ENCODE measurements around the gene LGALS3BP. TPM values are rescaled to one million over a fixed set of nuclear protein-coding genes. Genes with fewer than 3 reads are reported as not detected.

LGALS3BP gene
- total and polyA plus RNA-seq, 2 of the 4 experiments (the other 2 are of a cell fraction), result 33.7 to 273 TPM

DNA sequence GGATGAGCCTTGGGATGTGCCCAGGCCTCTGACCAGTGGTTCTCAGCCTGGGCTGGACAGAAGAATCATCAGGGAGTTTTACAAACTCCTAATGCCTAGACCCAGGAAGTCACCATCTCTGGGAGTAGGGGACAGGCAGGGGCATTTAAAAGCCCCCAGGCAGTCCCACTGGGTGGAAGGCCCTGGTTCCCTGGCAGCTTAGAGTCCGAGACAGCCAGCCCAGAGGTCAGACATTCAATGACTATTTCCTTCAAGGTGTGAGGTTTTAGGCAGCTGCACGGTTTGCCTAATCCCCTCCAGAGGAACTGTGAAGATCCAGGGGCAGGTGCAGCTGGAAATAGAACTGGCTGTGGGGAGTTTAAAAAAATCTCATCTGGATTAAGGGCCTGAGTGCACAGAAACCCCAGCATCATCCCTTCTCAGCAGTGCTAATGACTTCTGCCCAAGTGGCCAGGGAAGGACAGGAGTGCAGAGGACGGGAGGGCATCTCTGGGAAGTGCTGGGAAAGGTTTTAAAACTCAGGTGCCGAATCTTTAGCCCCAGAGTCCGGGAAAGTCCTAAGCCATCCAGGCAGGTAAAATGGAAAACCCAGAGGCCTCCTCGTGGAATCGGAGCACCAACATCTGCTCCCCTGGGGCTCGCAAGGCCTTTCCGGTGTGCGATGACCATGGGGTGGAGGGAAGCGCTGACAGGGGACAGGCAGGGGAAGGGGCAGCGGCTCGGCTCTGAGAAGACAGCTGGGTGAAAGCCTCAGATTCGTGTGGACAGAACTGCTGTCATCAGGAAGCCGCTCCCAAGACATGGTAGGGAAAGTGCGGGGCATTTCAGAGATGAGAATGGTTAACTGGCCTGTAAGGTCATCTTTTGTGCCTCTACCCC, 1.5 kb upstream of the LGALS3BP start (continued):
- no peak for TF ChIP-seq MAFK (IDR thresholded peaks at IDR 0.05; ENCODE audit: low read depth, low read length)

DNA sequence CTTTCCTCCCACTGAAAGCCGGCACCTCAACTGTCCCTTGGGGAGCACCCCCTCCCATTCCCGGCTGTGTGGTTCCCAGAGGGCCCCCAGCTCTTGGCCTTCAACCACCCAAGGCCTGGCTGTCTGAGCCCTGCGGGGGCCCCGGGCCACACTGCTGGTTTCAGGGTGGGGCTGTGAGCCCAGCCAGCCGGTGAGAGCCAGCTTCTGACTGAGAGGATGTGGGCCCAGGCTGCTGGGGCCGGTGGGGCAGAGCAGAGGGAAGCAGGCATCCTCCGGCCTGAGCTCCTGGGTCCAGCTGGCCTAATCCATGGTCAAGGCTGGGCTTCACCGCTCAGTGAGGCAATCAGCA, 875 bp upstream of the LGALS3BP start:
- Histone ChIP-seq H3K9me3 (ENCODE audit: control insufficient read depth, insufficient read depth, low read length) (no peaks in the 10 kb centered on the region), H3K27ac (ENCODE audit: insufficient read depth, low read length) (no peak overlapping the region), H2BK15ac (ENCODE audit: low read depth, low read length) (no peak overlapping the region), H2BK5ac (ENCODE audit: low read depth, low read length, poor library complexity, severe bottlenecking) (no peak overlapping the region), H3K9ac (ENCODE audit: low read depth, low read length) (no peak overlapping the region), H2AK9ac (replicated peaks; ENCODE audit: low read depth, low read length, poor library complexity) (no peak overlapping the region), H3K18ac (ENCODE audit: low read depth, low read length) (no peak overlapping the region), H3K27me3 (ENCODE audit: control insufficient read depth, insufficient read depth, low read length) (no peaks in the 10 kb centered on the region), H3K4me1 (ENCODE audit: control insufficient read depth, insufficient read depth, low read length) (peaks cover 22% of the 10 kb centered on the region), H3K23ac (ENCODE audit: low read depth, low read length) (no peak overlapping the region), H3K4ac (ENCODE audit: low read depth, low read length) (peak overlapping the region; percentile 93), H3K14ac (replicated peaks; ENCODE audit: low read depth, low read length) (no peak overlapping the region), H4K5ac (ENCODE audit: low read depth, low read length) (peak overlapping the region; percentile 72), H3K36me3 (ENCODE audit: control insufficient read depth, insufficient read depth, low read length) (no peaks in the 10 kb centered on the region), H4K8ac (ENCODE audit: low read depth in 2 of 2, low read length in 2 of 2) (peak overlapping the region; percentile 96 to 98; a peak in 2 of 4 replicates), H2BK120ac (ENCODE audit: low read depth, low read length) (no peak overlapping the region), H3K56ac (ENCODE audit: extremely low read depth, insufficient read depth, low read length) (no peak overlapping the region), H3K9me1 (ENCODE audit: insufficient read depth, low read length) (peaks cover 18% of the 10 kb centered on the region), H3K4me3 (ENCODE audit: insufficient read depth, low read depth, low read length) (no peak overlapping the region), H2AK5ac (ENCODE audit: low read depth, low read length) (no peak overlapping the region), H3K79me1 (ENCODE audit: low read depth in 1 of 2, low read length in 2 of 2) (peaks cover 4 to 39% of the 10 kb centered on the region in 2 experiments; a peak in 2 of 4 replicates), H4K20me1 (ENCODE audit: insufficient read depth, low read length) (no peaks in the 10 kb centered on the region), H4K91ac (ENCODE audit: insufficient read depth, low read depth, low read length) (peak overlapping the region; percentile 73; the same call in 1 of the 2 replicates), H2AFZ (replicated peaks; ENCODE audit: low read length, poor library complexity) (no peak overlapping the region), H2BK20ac (ENCODE audit: low read depth, low read length) (no peak overlapping the region), H3K4me2 (ENCODE audit: low read depth, low read length) (no peak overlapping the region)
- no TSS peak for BruUV-seq (replicated peaks)
- 20% methylated on average over 1 of the region's 8 CpGs; no CpG with 5 or more reads in 1 of the 2 experiments for whole genome bisulfite sequencing, 2 experiments (ENCODE audit: extremely low coverage in 2 of 2, insufficient read length in 1 of 2)
- in situ Hi-C loops (cut with MboI; ENCODE audit: low sequenced_read_pairs), result no loop called here
- DNase-seq, result no peak
- dilution Hi-C loops (cut with HindIII; ENCODE audit: low sequenced_read_pairs, unreplicated experiment), result no loop called here
- intact Hi-C loops (cut with micrococcal nuclease), result no loop called here
- CTCF ChIA-PET, result no interaction called here
- ATAC-seq (ENCODE audit: low read depth), result no peak
- POLR2A ChIA-PET (ENCODE audit: unreplicated experiment), result no interaction called here
- TF ChIP-seq CEBPB (IDR thresholded peaks at IDR 0.05; ENCODE audit: low read depth, low read length), result no peak
- no peak for TF ChIP-seq NFE2L2 (IDR thresholded peaks at IDR 0.05; ENCODE audit: low read depth, low read length)
- TF ChIP-seq CHD1 (IDR thresholded peaks at IDR 0.05; ENCODE audit: low read depth, low read length), result no peak
- TF ChIP-seq, protein P1, sequence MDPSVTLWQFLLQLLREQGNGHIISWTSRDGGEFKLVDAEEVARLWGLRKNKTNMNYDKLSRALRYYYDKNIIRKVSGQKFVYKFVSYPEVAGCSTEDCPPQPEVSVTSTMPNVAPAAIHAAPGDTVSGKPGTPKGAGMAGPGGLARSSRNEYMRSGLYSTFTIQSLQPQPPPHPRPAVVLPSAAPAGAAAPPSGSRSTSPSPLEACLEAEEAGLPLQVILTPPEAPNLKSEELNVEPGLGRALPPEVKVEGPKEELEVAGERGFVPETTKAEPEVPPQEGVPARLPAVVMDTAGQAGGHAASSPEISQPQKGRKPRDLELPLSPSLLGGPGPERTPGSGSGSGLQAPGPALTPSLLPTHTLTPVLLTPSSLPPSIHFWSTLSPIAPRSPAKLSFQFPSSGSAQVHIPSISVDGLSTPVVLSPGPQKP (IDR thresholded peaks at IDR 0.05; ENCODE audit: borderline replicate concordance, low read depth, low read length), result no peak
- no peak for TF ChIP-seq MAZ (IDR thresholded peaks at IDR 0.05; ENCODE audit: borderline replicate concordance, low read depth, low read length)
- no peak for TF ChIP-seq MXI1 (IDR thresholded peaks at IDR 0.05; ENCODE audit: borderline replicate concordance, low read depth, low read length)
- no peak for TF ChIP-seq BHLHE40 (IDR thresholded peaks at IDR 0.05; ENCODE audit: low read depth, low read length)
- TF ChIP-seq POLR2A (IDR thresholded peaks at IDR 0.05; ENCODE audit: low read depth, low read length), result no peak
- TF ChIP-seq, protein P2, sequence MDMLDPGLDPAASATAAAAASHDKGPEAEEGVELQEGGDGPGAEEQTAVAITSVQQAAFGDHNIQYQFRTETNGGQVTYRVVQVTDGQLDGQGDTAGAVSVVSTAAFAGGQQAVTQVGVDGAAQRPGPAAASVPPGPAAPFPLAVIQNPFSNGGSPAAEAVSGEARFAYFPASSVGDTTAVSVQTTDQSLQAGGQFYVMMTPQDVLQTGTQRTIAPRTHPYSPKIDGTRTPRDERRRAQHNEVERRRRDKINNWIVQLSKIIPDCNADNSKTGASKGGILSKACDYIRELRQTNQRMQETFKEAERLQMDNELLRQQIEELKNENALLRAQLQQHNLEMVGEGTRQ (IDR thresholded peaks at IDR 0.05; ENCODE audit: low read depth, low read length), result no peak
- no peak for TF ChIP-seq MAFK (IDR thresholded peaks at IDR 0.05; ENCODE audit: low read depth, low read length)
- no peak for TF ChIP-seq FOS (IDR thresholded peaks at IDR 0.05; ENCODE audit: low read depth, low read length)
- TF ChIP-seq SMC3 (IDR thresholded peaks at IDR 0.05; ENCODE audit: low read depth, low read length), result no peak
- TF ChIP-seq, protein P3, sequence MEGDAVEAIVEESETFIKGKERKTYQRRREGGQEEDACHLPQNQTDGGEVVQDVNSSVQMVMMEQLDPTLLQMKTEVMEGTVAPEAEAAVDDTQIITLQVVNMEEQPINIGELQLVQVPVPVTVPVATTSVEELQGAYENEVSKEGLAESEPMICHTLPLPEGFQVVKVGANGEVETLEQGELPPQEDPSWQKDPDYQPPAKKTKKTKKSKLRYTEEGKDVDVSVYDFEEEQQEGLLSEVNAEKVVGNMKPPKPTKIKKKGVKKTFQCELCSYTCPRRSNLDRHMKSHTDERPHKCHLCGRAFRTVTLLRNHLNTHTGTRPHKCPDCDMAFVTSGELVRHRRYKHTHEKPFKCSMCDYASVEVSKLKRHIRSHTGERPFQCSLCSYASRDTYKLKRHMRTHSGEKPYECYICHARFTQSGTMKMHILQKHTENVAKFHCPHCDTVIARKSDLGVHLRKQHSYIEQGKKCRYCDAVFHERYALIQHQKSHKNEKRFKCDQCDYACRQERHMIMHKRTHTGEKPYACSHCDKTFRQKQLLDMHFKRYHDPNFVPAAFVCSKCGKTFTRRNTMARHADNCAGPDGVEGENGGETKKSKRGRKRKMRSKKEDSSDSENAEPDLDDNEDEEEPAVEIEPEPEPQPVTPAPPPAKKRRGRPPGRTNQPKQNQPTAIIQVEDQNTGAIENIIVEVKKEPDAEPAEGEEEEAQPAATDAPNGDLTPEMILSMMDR (conservative IDR thresholded peaks at IDR 0.05; ENCODE audit: low read depth, low read length), result no peak
